Stimulated activated CD4-positive, alpha-beta T cell treated with anti-CD3 and anti-CD28 coated beads, Interleukin-1b, Interleukin-23, amount 100 ng/mL, for 4 hours (primary cell): Measurements from ENCODE around the gene SIGLECL1.
A peak's percentile ranks its signal among the peaks of the same experiment; 100 is the strongest.

Experiments
- DNase-seq, 2 donors: peaks; one replicate each; pipeline ENCODE4 v3.0.0-alpha.2; 2020; ENCODE audit warnings: low read depth in 2 of 2

SIGLECL1 gene

GRCh38 chr19:51252306-51253079, 1.6 kb downstream of the SIGLECL1 start:
- no peak for DNase-seq

GRCh38 chr19:51253088-51253806, 2.4 kb downstream of the SIGLECL1 start:
- DNase-seq = no peak

- no peak for DNase-seq
Measured at GRCh38 chr19:51256155-51256625, 5.3 kb downstream of the SIGLECL1 start.

GRCh38 chr19:51257471-51257870, 6.6 kb downstream of the SIGLECL1 start:
- DNase-seq = no peak

- no peak for DNase-seq
Measured at GRCh38 chr19:51258165-51259160, 7.6 kb downstream of the SIGLECL1 start.

- peak; percentile 3 to 19 for DNase-seq
Measured at GRCh38 chr19:51259348-51260245, 8.7 kb downstream of the SIGLECL1 start.

GRCh38 chr19:51263808-51264207, 12.9 kb downstream of the SIGLECL1 start:
- DNase-seq = no peak

- no peak for DNase-seq
Measured at GRCh38 chr19:51271067-51271466, 20.2 kb downstream of the SIGLECL1 start.

GRCh38 chr19:51272183-51272810, 21.4 kb downstream of the SIGLECL1 start:
- DNase-seq = peak in 1 of 2 donors; percentile 0

GRCh38 chr19:51274049-51274770, 23.3 kb downstream of the SIGLECL1 start:
- no peak for DNase-seq

- no peak for DNase-seq
Measured at GRCh38 chr19:51277112-51277511, 26.2 kb downstream of the SIGLECL1 start.

- no peak for DNase-seq
Measured at GRCh38 chr19:51282335-51282734, 31.5 kb downstream of the SIGLECL1 start.

GRCh38 chr19:51285682-51286081, 34.8 kb downstream of the SIGLECL1 start:
- DNase-seq = no peak

GRCh38 chr19:51289635-51290034, 38.8 kb downstream of the SIGLECL1 start:
- no peak for DNase-seq

GRCh38 chr19:51292971-51293370, 42.1 kb downstream of the SIGLECL1 start:
- no peak for DNase-seq

GRCh38 chr19:51293571-51294210, 42.8 kb downstream of the SIGLECL1 start:
- DNase-seq = no peak

- no peak for DNase-seq
Measured at GRCh38 chr19:51294211-51294976, 43.5 kb downstream of the SIGLECL1 start.

- DNase-seq = no peak
Measured at GRCh38 chr19:51294977-51295375, 44.1 kb downstream of the SIGLECL1 start.
